KBM-7 (cell line): ENCODE results near the gene PEPD.
A peak's percentile ranks its signal among the peaks of the same experiment; 100 is the strongest.

Experiments used
- DNase-seq: peaks from one replicate; pipeline ENCODE4 v3.0.0-alpha.2; 2015
- in situ Hi-C: fragments of 300-500 bp; cut with MboI; formaldehyde crosslinking; loops from 2 replicates; pipeline ENCODE4 v1.14.3; 2020; ENCODE audit warnings: low sequenced_read_pairs, low pct_unique_long_range_greater_than_20kb, mixed read lengths

Gene PEPD

GRCh38 chr19:33420821-33421220 is 100.8 kb downstream of the PEPD start:
- DNase-seq, result no peak
- in situ Hi-C loops, result no loop called here

GRCh38 chr19:33419788-33420130 is 101.8 kb downstream of the PEPD start:
- no peak for DNase-seq
- in situ Hi-C loops, result no loop called here

GRCh38 chr19:33418871-33419787 is 102.5 kb downstream of the PEPD start:
- DNase-seq, result no peak
- in situ Hi-C loops, result no loop called here

- no peak for DNase-seq
- in situ Hi-C loops, result no loop called here
Measured at GRCh38 chr19:33418461-33418860, 103.1 kb downstream of the PEPD start.

- in situ Hi-C loops, result no loop called here
- DNase-seq, result no peak
Measured at GRCh38 chr19:33417751-33418150, 103.8 kb downstream of the PEPD start.

- peak; percentile 78 for DNase-seq
- in situ Hi-C loops, result no loop called here
Measured at GRCh38 chr19:33416307-33417215, 105.0 kb downstream of the PEPD start.

- in situ Hi-C loops, result no loop called here
- no peak for DNase-seq
Measured at GRCh38 chr19:33414667-33415605, 106.7 kb downstream of the PEPD start.

- DNase-seq, result no peak
- in situ Hi-C loops, result no loop called here
Measured at GRCh38 chr19:33413868-33414666, 107.5 kb downstream of the PEPD start.

- in situ Hi-C loops, result no loop called here
Measured at GRCh38 chr19:33413426-33413725, 108.2 kb downstream of the PEPD start.

GRCh38 chr19:33412601-33413425 is 108.8 kb downstream of the PEPD start:
- no peak for DNase-seq
- in situ Hi-C loops, result no loop called here

More at GRCh38 chr19:33413426-33413725, 108.2 kb downstream of the PEPD start:
- DNase-seq, result no peak

- DNase-seq, result no peak
- in situ Hi-C loops, result no loop called here
Measured at GRCh38 chr19:33411621-33412180, 109.9 kb downstream of the PEPD start.

GRCh38 chr19:33410915-33411401 is 110.6 kb downstream of the PEPD start:
- DNase-seq, result no peak
- in situ Hi-C loops, result no loop called here

- DNase-seq, result no peak
- in situ Hi-C loops, result no loop called here
Measured at GRCh38 chr19:33409906-33410685, 111.5 kb downstream of the PEPD start.

- DNase-seq, result no peak
- in situ Hi-C loops, result no loop called here
Measured at GRCh38 chr19:33408538-33409434, 112.8 kb downstream of the PEPD start.

GRCh38 chr19:33408116-33408515 is 113.5 kb downstream of the PEPD start:
- in situ Hi-C loops, result no loop called here
- no peak for DNase-seq

GRCh38 chr19:33407716-33408115 is 113.9 kb downstream of the PEPD start:
- in situ Hi-C loops, result no loop called here
- DNase-seq, result no peak
